ENCODE measurements around the gene PLEKHG4B. TPM values are rescaled to one million over a fixed set of nuclear protein-coding genes. Genes with fewer than 3 reads are reported as not detected.

The PLEKHG4B gene
- total RNA-seq, 1 experiment from 2014 or later: 0.02 TPM

GRCh38 chr5:79821-80220 is 12.1 kb upstream of the PLEKHG4B start:
- Histone ChIP-seq H3K4me3 (replicated peaks in 1 of 2; ENCODE audit: low read depth in 1 of 2, low read length in 2 of 2) (no peak overlapping the region), H3K27me3 (ENCODE audit: insufficient read depth, low read length) (no peaks in the 10 kb centered on the region; the same call in 1 of the 2 replicates), H3K79me2 (ENCODE audit: insufficient read depth, low read length) (no peaks in the 10 kb centered on the region), H2AFZ (ENCODE audit: low read depth, low read length, poor library complexity, severe bottlenecking) (no peak overlapping the region), H3K4me1 (ENCODE audit: control insufficient read depth in 1 of 2, insufficient read depth in 2 of 2, low read length in 2 of 2) (peaks cover 5 to 15% of the 10 kb centered on the region in 2 experiments; a peak in 2 of 4 replicates), H3K9ac (ENCODE audit: low read length) (no peak overlapping the region), H4K20me1 (ENCODE audit: insufficient read depth) (no peaks in the 10 kb centered on the region), H3K27ac (ENCODE audit: low read depth, low read length) (no peak overlapping the region), H3K4me2 (ENCODE audit: low read length) (no peak overlapping the region), H3K9me3 (ENCODE audit: control insufficient read depth in 1 of 2, insufficient read depth in 1 of 2, low read depth in 1 of 2, low read length in 2 of 2) (no peaks in the 10 kb centered on the region), H3K36me3 (ENCODE audit: control insufficient read depth in 1 of 2, insufficient read depth in 2 of 2, low read length in 2 of 2) (no peaks in the 10 kb centered on the region), H3K9me2 (ENCODE audit: insufficient read depth) (no peaks in the 10 kb centered on the region)
- intact Hi-C loops (cut with micrococcal nuclease): no loop called here
- DNase-seq (ENCODE audit: low read depth, low spot score) (no peak), ATAC-seq (no peak)
- ChIA-PET CTCF (no interaction called here), POLR2A (no interaction called here), RAD21 (ENCODE audit: low non-redundant PET in 1 of 2, low total read pairs in 2 of 2, uncharacterized antibody in 2 of 2, unreplicated experiment in 2 of 2) (interaction anchor here in 1 of 2 experiments (1.1 kb wide), 1 partner anchor 109 kb away, joined by 3 read pairs; no protein-coding TSS in a partner anchor)
- no TSS peak for BruUV-seq (replicated peaks)
- no peak for TF ChIP-seq SRF (IDR thresholded peaks at IDR 0.05; ENCODE audit: low read depth)
- no peak for TF ChIP-seq FOSL1 (IDR thresholded peaks at IDR 0.05; ENCODE audit: low read depth)
- TF ChIP-seq SIN3A (IDR thresholded peaks at IDR 0.05; ENCODE audit: low read depth): no peak
- no peak for TF ChIP-seq CEBPB (IDR thresholded peaks at IDR 0.05; ENCODE audit: low read depth)
- no peak for TF ChIP-seq JUND (IDR thresholded peaks at IDR 0.05)
- TF ChIP-seq, protein P1, sequence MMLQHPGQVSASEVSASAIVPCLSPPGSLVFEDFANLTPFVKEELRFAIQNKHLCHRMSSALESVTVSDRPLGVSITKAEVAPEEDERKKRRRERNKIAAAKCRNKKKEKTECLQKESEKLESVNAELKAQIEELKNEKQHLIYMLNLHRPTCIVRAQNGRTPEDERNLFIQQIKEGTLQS (IDR thresholded peaks at IDR 0.05): no peak
- TF ChIP-seq TCF7L2 (IDR thresholded peaks at IDR 0.05; ENCODE audit: borderline replicate concordance, extremely low read depth, insufficient read depth, insufficient read length): no peak
- no peak for TF ChIP-seq EGR1 (IDR thresholded peaks at IDR 0.05; ENCODE audit: low read depth)

GRCh38 chr5:81391-82021 is 10.5 kb upstream of the PLEKHG4B start:
- no peak overlapping the region for H2AFZ ChIP-seq (ENCODE audit: low read depth, low read length, poor library complexity, severe bottlenecking)
- ATAC-seq: no peak
- peaks cover 5 to 15% of the 10 kb centered on the region in 2 experiments; a peak in 2 of 4 replicates for H3K4me1 ChIP-seq (ENCODE audit: control insufficient read depth in 1 of 2, insufficient read depth in 2 of 2, low read length in 2 of 2)
- H3K36me3 ChIP-seq (ENCODE audit: control insufficient read depth in 1 of 2, insufficient read depth in 2 of 2, low read length in 2 of 2): no peaks in the 10 kb centered on the region
- H3K27me3 ChIP-seq (ENCODE audit: insufficient read depth, low read length): no peaks in the 10 kb centered on the region; the same call in 1 of the 2 replicates
- no peaks in the 10 kb centered on the region for H3K79me2 ChIP-seq (ENCODE audit: insufficient read depth, low read length)
- no peak for DNase-seq (ENCODE audit: low read depth, low spot score)
- no peak overlapping the region for H3K4me2 ChIP-seq (ENCODE audit: low read length)
- no peak for TF ChIP-seq EZH2phosphoT487 (IDR thresholded peaks at IDR 0.05; ENCODE audit: borderline replicate concordance)
- no peak for TF ChIP-seq TCF7L2 (IDR thresholded peaks at IDR 0.05; ENCODE audit: borderline replicate concordance, extremely low read depth, insufficient read depth, insufficient read length)
- no peak for TF ChIP-seq POLR2AphosphoS5 (IDR thresholded peaks at IDR 0.05; ENCODE audit: low read depth, low read length)
- TF ChIP-seq POLR2A (IDR thresholded peaks at IDR 0.05; ENCODE audit: borderline replicate concordance, extremely low read depth, insufficient read depth, insufficient read length): no peak
- no peak for TF ChIP-seq ZNF274 (IDR thresholded peaks at IDR 0.05; ENCODE audit: low read depth, low read length)
- TF ChIP-seq, protein P2, sequence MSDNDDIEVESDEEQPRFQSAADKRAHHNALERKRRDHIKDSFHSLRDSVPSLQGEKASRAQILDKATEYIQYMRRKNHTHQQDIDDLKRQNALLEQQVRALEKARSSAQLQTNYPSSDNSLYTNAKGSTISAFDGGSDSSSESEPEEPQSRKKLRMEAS (IDR thresholded peaks at IDR 0.05): no peak
- TF ChIP-seq RAD21 (IDR thresholded peaks at IDR 0.05; ENCODE audit: low read depth): no peak
- TF ChIP-seq EZH2 (IDR thresholded peaks at IDR 0.05): no peak
- TF ChIP-seq, protein P3, sequence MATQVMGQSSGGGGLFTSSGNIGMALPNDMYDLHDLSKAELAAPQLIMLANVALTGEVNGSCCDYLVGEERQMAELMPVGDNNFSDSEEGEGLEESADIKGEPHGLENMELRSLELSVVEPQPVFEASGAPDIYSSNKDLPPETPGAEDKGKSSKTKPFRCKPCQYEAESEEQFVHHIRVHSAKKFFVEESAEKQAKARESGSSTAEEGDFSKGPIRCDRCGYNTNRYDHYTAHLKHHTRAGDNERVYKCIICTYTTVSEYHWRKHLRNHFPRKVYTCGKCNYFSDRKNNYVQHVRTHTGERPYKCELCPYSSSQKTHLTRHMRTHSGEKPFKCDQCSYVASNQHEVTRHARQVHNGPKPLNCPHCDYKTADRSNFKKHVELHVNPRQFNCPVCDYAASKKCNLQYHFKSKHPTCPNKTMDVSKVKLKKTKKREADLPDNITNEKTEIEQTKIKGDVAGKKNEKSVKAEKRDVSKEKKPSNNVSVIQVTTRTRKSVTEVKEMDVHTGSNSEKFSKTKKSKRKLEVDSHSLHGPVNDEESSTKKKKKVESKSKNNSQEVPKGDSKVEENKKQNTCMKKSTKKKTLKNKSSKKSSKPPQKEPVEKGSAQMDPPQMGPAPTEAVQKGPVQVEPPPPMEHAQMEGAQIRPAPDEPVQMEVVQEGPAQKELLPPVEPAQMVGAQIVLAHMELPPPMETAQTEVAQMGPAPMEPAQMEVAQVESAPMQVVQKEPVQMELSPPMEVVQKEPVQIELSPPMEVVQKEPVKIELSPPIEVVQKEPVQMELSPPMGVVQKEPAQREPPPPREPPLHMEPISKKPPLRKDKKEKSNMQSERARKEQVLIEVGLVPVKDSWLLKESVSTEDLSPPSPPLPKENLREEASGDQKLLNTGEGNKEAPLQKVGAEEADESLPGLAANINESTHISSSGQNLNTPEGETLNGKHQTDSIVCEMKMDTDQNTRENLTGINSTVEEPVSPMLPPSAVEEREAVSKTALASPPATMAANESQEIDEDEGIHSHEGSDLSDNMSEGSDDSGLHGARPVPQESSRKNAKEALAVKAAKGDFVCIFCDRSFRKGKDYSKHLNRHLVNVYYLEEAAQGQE (IDR thresholded peaks at IDR 0.05; ENCODE audit: low read depth): no peak
- TF ChIP-seq CEBPB (IDR thresholded peaks at IDR 0.05; ENCODE audit: low read depth): no peak
- no peak for TF ChIP-seq CBX3 (IDR thresholded peaks at IDR 0.05; ENCODE audit: low read depth)
- no peak for TF ChIP-seq SRF (IDR thresholded peaks at IDR 0.05; ENCODE audit: low read depth)
- TF ChIP-seq EGR1 (IDR thresholded peaks at IDR 0.05; ENCODE audit: low read depth): no peak
- no peak for TF ChIP-seq ZFX (IDR thresholded peaks at IDR 0.05)
- TF ChIP-seq FOSL1 (IDR thresholded peaks at IDR 0.05; ENCODE audit: low read depth): no peak
- TF ChIP-seq, protein P1 (IDR thresholded peaks at IDR 0.05): no peak
- no peaks in the 10 kb centered on the region for H3K9me3 ChIP-seq (ENCODE audit: control insufficient read depth in 1 of 2, insufficient read depth in 1 of 2, low read depth in 1 of 2, low read length in 2 of 2)
- H3K4me3 ChIP-seq (replicated peaks in 1 of 2; ENCODE audit: low read depth in 1 of 2, low read length in 2 of 2): no peak overlapping the region
- ChIA-PET POLR2A (no interaction called here), CTCF (no interaction called here), RAD21 (ENCODE audit: low non-redundant PET in 1 of 2, low total read pairs in 2 of 2, uncharacterized antibody in 2 of 2, unreplicated experiment in 2 of 2) (no interaction called here)
- H3K27ac ChIP-seq (ENCODE audit: low read depth, low read length): no peak overlapping the region
- no peaks in the 10 kb centered on the region for H3K9me2 ChIP-seq (ENCODE audit: insufficient read depth)
- H3K9ac ChIP-seq (ENCODE audit: low read length): no peak overlapping the region
- no peaks in the 10 kb centered on the region for H4K20me1 ChIP-seq (ENCODE audit: insufficient read depth)
- BruUV-seq (replicated peaks): no TSS peak
- intact Hi-C loops (cut with micrococcal nuclease): no loop called here

All from HCT116 (cell line).